Immature natural killer cell (primary cell): ENCODE measurements around the gene ARID1B. TPM values are rescaled to one million over a fixed set of nuclear protein-coding genes. Genes with fewer than 3 reads are reported as not detected.
A peak's percentile ranks its signal among the peaks of the same experiment; 100 is the strongest.

Experiments
- DNase-seq, 3 donors: peaks; one replicate each; pipeline ENCODE4 v3.0.0; 2022; ENCODE audit warnings: mixed read lengths in 1 of 3
- H3K27ac Mint-ChIP-seq, 6 donors: one replicate each; pipeline ENCODE4 v1.8.0; 2020; ENCODE audit warnings: mixed read lengths in 6 of 6, mild to moderate bottlenecking in 5 of 6, inconsistent platforms in 4 of 6, moderate library complexity in 3 of 6
- H3K27me3 Mint-ChIP-seq, 3 donors: one replicate each; pipeline ENCODE4 v1.8.0; 2020 to 2021; ENCODE audit warnings: low read depth in 3 of 3, mild to moderate bottlenecking in 3 of 3, mixed read lengths in 3 of 3, moderate library complexity in 3 of 3, inconsistent platforms in 1 of 3
- H3K36me3 Mint-ChIP-seq, 3 donors: one replicate each; pipeline ENCODE4 v1.8.0; 2020; ENCODE audit warnings: mixed read lengths in 3 of 3, inconsistent platforms in 2 of 3, mild to moderate bottlenecking in 2 of 3
- H3K4me1 Mint-ChIP-seq, 2 donors: one replicate each; pipeline ENCODE4 v1.8.0; 2020; ENCODE audit warnings: inconsistent platforms in 2 of 2, mild to moderate bottlenecking in 2 of 2, mixed read lengths in 2 of 2, moderate library complexity in 1 of 2
- H3K4me3 Mint-ChIP-seq, 5 donors: one replicate each; pipeline ENCODE4 v1.8.0; 2020; ENCODE audit warnings: mild to moderate bottlenecking in 5 of 5, mixed read lengths in 5 of 5, inconsistent platforms in 3 of 5, moderate library complexity in 3 of 5
- H3K9me3 Mint-ChIP-seq, 6 donors: one replicate each; pipeline ENCODE4 v1.8.0; 2020; ENCODE audit warnings: mild to moderate bottlenecking in 6 of 6, mixed read lengths in 6 of 6, inconsistent platforms in 4 of 6, moderate library complexity in 3 of 6
- polyA plus RNA-seq, 3 donors: library from polyadenylated mRNA; unstranded; fragments of 300-500 nt; fragmentation: Illumina TruSeq; gene quantifications; one replicate each; pipeline ENCODE4 v1.2.3, GENCODE V29; 2021

ARID1B gene
- polyA plus RNA-seq, 3 donors from 2014 or later: 7.6 to 18.1 (median 8.7) TPM

DNA sequence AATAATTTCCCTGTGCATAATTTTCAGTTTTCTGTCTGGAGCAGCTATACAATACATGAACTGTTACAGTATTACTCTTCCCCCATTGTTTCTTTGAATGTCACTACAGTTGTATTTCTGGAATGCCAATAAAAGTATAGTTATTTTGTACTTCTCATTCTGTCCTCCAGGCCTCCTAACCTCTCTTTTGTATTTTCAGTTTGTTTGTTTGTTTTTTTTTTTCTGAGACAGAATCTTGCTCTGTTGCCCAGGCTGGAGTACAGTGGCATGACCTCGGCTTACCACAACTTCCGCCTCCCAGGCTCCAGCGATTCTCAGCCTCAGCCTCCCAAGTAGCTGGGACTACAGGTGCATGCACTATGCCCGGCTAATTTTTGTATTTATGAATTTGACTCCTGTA lies 16.8 kb upstream of the ARID1B start:
- peaks cover 0 to 2% (median 0%) of the 10 kb centered on the region in 6 donors for H3K9me3 Mint-ChIP-seq
- H3K27me3 Mint-ChIP-seq: peaks cover 0 to 10% (median 3%) of the 10 kb centered on the region in 3 donors
- no peak for DNase-seq
- no peaks in the 10 kb centered on the region for H3K4me1 Mint-ChIP-seq
- peak overlapping the region in 2 of 6 donors; percentile 14 to 35 for H3K27ac Mint-ChIP-seq
- no peak overlapping the region for H3K4me3 Mint-ChIP-seq
- H3K36me3 Mint-ChIP-seq: peaks cover 0 to 4% (median 0%) of the 10 kb centered on the region in 3 donors

DNA sequence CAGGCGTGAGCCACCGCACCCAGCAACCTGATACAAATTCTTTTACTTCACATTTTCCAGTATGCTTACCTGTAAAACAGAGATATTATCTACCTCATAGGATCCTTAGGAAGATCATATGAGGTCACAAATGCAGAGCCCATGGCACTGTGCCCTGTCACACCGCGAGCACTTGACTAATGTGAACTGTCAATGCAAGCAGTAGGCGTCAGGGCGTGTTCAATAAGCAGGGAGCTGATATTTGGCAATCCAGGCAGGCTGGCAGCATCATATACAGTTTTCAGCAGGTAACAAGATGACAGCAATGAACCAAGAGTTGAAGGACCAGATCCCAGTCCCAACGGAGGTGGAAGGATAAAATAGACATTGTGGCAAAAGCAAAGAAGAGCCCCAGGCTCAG lies 14.6 kb upstream of the ARID1B start:
- H3K4me1 Mint-ChIP-seq: no peaks in the 10 kb centered on the region
- H3K27me3 Mint-ChIP-seq: peaks cover 0 to 7% (median 0%) of the 10 kb centered on the region in 3 donors
- no peak for DNase-seq
- H3K27ac Mint-ChIP-seq: no peak overlapping the region
- no peak overlapping the region for H3K4me3 Mint-ChIP-seq
- peaks cover 0 to 4% (median 0%) of the 10 kb centered on the region in 3 donors for H3K36me3 Mint-ChIP-seq
- H3K9me3 Mint-ChIP-seq: no peaks in the 10 kb centered on the region

DNA sequence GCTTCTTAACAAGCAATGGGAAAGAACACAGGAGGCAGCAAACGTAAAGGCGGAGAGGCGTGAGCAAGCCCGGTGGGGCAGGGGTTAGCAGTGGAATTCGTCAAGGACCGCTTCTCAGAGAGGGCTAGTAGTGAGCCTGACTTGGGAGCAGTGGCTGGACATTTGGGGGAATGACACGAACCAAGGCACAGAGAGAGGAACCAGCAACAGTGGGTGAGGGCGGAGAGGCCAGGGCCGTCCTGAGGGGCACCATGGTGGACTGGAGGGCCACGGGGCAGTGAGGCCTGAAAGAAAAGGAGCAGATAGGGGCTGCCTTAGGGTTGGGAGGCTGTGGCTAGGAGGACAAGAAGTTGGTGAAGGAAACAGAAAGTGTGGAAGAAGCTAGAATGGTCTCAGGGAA lies 12.1 kb upstream of the ARID1B start:
- H3K4me3 Mint-ChIP-seq: no peak overlapping the region
- no peak for DNase-seq

DNA sequence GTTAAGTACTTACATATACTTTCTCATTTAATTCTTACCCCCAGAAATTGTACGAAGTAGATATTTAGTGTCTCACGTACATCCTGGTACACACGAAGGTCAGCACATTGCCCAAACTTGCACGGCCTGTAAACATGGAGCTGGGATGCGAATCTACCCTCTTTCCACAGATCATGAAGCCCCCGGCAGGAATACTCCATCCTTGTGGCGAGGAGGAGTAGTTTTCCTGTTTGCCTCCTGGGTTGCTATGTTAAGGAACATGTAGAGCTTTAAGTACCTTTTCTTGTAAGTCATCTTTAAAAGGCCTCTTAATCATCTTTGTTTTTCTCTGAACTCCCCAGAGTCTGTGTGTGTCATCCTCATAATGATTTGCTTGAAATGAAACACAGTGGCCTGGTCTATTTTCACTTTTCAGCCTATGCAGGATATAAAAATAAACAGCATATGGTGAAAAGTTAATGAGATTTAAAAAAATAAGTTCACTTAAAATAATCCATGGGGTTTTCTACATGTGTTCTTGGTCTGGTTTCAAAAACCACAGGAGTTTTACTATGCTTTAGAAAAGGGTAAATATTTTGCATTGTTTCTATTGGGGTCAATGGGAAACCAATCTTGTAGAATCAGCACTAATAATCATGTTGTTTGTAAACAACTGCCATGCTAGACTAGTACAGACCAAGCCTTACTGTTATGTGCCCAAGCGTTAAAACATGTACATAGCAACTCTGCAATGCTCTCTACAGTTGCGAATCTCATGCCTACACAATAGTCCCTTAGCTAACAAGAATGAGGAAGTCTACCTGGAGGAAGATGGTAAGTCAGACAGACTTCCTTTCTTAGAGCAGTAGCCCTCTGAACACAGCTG lies 9.3 kb upstream of the ARID1B start:
- Mint-ChIP-seq H3K27me3 (peaks cover 2 to 3% (median 2%) of the 10 kb centered on the region in 3 donors), H3K4me3 (no peak overlapping the region), H3K36me3 (peaks cover 0 to 4% (median 0%) of the 10 kb centered on the region in 3 donors), H3K27ac (no peak overlapping the region), H3K4me1 (no peaks in the 10 kb centered on the region), H3K9me3 (no peaks in the 10 kb centered on the region)
- DNase-seq: no peak

More for the DNA sequence above, 12.1 kb upstream of the ARID1B start:
- H3K36me3 Mint-ChIP-seq: peaks cover 0 to 4% (median 0%) of the 10 kb centered on the region in 3 donors
- no peak overlapping the region for H3K27ac Mint-ChIP-seq
- H3K9me3 Mint-ChIP-seq: no peaks in the 10 kb centered on the region
- H3K27me3 Mint-ChIP-seq: peaks cover 0 to 9% (median 0%) of the 10 kb centered on the region in 3 donors
- H3K4me1 Mint-ChIP-seq: no peaks in the 10 kb centered on the region

DNA sequence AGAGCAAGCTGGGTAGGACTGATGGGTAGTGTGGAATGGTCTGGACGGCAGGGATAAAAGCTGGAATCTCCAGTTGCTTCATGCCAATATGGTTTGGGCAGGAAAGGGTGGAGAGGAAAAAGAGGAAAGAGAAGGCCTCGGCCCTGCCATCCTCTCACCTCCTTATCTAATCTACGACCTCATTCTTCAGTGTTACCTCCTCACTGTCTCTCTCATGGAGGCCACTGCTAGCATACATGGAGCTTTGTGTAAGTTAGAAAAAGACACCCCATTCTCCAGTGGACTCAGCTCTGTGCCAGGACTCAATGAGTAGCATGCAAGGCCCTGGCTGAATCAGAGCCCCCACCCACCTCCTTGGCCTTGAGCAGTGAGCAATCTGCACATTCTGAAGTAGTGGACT lies 6.1 kb upstream of the ARID1B start:
- no peaks in the 10 kb centered on the region for H3K36me3 Mint-ChIP-seq
- no peak overlapping the region for H3K4me3 Mint-ChIP-seq
- peaks cover 6 to 9% of the 10 kb centered on the region in 2 donors for H3K4me1 Mint-ChIP-seq

DNA sequence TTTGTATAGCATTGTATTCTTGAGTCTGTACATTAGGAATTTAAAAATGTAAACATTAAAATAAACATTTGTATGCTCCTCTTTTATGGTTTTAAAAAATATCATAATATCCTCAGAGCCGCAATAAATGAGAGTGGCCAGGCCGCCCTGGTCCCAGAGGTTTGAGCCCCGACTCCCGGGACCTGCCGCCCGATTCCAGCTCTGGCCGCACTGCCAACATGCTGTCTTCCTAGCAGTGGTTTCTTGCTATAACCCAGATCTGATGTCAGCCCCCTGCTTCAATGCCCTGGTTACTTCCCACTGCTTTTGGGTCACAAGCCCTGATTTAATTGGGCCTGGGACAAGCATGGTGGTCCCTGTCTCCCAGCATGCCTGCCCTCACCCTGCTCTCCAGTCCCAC lies 5.4 kb upstream of the ARID1B start:
- DNase-seq: no peak
- no peaks in the 10 kb centered on the region for H3K36me3 Mint-ChIP-seq
- H3K4me3 Mint-ChIP-seq: no peak overlapping the region
- H3K4me1 Mint-ChIP-seq: peaks cover 12 to 16% of the 10 kb centered on the region in 2 donors
- H3K9me3 Mint-ChIP-seq: no peaks in the 10 kb centered on the region
- peaks cover 3 to 6% (median 3%) of the 10 kb centered on the region in 3 donors for H3K27me3 Mint-ChIP-seq
- H3K27ac Mint-ChIP-seq: no peak overlapping the region

More for the DNA sequence above, 6.1 kb upstream of the ARID1B start:
- DNase-seq: no peak
- Mint-ChIP-seq H3K27ac (no peak overlapping the region), H3K27me3 (peaks cover 2 to 3% (median 3%) of the 10 kb centered on the region in 3 donors), H3K9me3 (no peaks in the 10 kb centered on the region)

DNA sequence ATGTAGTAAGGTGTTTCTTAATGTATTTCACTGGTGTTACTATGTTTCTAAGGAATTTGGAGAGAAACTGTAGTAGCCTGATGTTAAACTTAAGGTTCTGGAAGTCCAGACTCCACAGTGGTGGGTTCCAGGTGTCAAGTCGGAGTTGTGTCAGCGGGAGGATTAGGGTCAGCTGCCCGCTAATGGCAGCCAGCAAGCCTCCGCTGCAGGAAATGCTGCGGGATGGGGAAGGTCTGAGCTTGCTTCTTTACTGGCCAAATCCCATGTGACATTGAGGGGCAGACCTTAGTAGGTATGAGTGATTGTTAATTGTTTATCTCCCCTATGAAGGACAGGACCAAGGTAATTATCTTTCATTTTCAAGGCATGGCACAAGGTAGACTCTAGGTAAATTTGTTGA lies 3.7 kb upstream of the ARID1B start:
- no peak overlapping the region for H3K4me3 Mint-ChIP-seq
- H3K4me1 Mint-ChIP-seq: peaks cover 14 to 19% of the 10 kb centered on the region in 2 donors
- H3K36me3 Mint-ChIP-seq: no peaks in the 10 kb centered on the region
- H3K9me3 Mint-ChIP-seq: no peaks in the 10 kb centered on the region
- H3K27ac Mint-ChIP-seq: no peak overlapping the region
- no peak for DNase-seq
- peaks cover 5 to 15% (median 6%) of the 10 kb centered on the region in 3 donors for H3K27me3 Mint-ChIP-seq

DNA sequence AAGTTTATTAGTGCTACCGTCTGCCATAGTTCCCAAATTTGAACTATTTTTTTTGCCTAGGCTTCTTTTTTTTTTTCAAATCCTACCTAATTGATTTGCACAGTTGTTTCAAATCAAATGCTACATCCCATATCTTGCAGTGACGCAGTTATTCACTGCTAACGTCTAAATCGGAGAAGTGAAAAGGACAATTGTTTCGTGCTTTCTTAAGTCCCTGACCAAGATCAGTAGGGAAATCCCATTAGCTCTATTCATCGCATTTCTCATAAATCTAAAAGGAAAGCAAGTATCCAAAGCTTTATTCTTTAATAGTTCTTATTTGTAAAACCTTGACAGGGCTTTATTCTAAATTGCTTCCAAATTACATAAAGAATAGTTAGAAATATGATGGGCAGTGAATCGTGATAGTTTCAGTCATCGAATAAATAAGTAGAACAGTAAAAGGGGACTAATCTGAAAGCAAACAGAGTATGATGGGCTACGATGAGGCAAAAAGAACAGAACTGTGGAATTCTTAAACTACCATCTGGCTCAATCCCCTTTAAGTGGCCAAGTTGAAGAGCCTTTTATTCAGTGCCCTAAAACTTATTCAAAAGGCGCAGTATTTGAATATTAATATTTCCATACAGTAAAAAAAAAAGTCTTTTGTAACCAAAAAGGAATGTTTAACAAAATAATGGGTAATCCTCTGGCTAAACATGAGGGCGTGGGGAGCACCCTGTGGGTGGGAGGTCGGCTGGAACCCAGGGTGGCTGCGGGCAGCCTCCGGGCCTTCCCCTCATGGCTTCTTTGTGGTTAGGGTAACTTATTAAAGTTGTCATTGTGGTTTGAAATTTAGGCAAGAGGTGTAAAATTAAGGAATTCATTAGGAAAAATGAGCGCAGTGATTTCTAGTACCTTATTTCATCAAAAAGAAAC lies 3.0 kb upstream of the ARID1B start:
- H3K4me1 Mint-ChIP-seq: peaks cover 14 to 19% of the 10 kb centered on the region in 2 donors

DNA sequence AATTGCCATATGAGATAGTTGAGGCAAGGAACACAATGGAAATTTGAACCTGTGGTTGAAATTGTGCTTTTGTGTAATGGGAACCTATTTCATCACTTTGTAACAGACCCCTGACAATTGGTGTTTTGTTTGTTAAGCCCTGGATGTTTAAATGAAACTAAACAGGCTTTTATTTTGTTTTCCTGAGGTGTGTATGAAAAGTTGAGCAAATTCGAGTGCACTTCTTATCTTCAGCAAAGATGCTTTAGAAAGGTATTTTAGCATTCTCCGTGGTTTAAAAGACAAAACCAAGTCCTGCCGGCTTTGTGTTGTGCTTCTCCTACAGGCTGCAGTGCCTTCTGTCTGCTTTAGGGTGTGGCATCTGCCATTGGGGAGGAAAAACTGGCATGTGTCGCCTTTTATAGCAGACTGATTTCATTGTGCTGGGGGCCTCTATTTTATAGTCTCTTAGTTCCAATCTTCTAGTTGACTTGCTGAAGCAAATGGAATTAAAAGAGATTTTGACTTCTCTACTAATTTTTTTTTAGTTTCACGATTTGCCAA lies 2.2 kb upstream of the ARID1B start:
- no peak for DNase-seq
- H3K4me3 Mint-ChIP-seq: no peak overlapping the region
- H3K27ac Mint-ChIP-seq: peak overlapping the region in 2 of 6 donors; percentile 14 to 16

More for the DNA sequence above, 3.0 kb upstream of the ARID1B start:
- Mint-ChIP-seq H3K27me3 (peaks cover 5 to 15% (median 6%) of the 10 kb centered on the region in 3 donors), H3K4me3 (no peak overlapping the region), H3K36me3 (no peaks in the 10 kb centered on the region), H3K27ac (no peak overlapping the region), H3K9me3 (no peaks in the 10 kb centered on the region)
- no peak for DNase-seq

DNA sequence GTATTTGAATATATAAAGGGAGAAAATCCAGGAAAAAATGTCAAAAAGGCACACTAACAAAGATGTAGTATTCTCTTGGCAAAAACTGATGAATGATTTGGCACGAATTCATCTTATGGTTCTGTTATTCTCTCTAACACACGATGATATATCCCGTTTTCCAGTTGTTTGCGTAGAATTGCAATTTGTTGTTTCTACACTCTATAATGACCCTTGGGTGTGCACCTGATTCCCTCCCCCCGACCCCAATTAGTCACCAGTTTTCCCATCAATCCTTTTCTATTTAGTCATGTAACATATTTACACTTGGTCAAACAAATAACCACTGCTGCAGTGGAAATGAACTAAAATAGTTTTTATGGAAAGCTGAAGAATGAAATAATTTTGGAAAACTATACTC lies 1.5 kb upstream of the ARID1B start:
- Mint-ChIP-seq H3K27ac (peak overlapping the region in 3 of 6 donors; percentile 34 to 74 (median 34)), H3K36me3 (no peaks in the 10 kb centered on the region)

More for the DNA sequence above, 2.2 kb upstream of the ARID1B start:
- Mint-ChIP-seq H3K27me3 (peaks cover 5 to 15% (median 6%) of the 10 kb centered on the region in 3 donors), H3K36me3 (no peaks in the 10 kb centered on the region), H3K4me1 (peaks cover 15 to 22% of the 10 kb centered on the region in 2 donors), H3K9me3 (no peaks in the 10 kb centered on the region)

DNA sequence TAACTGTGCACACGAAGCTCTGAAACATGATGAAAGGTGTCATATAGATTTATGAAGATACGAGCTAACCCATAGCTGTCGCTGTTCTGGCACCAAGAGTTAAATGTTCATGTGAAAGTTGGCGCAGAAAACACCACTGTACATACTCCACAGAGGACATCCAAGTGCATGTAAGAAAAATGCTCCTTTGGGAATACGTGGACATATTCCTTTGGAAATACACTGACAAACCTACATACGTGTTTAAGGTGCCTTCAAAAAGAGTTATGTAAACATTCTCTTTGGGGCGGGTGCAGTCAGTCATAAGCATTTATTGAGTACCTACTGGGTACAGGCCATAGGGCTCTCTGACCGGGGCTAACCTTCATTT lies 723 bp upstream of the ARID1B start:
- DNase-seq: peak; percentile 18 to 33 (median 27)
- H3K4me1 Mint-ChIP-seq: peaks cover 30 to 37% of the 10 kb centered on the region in 2 donors

More for the DNA sequence above, 1.5 kb upstream of the ARID1B start:
- peaks cover 5 to 18% (median 6%) of the 10 kb centered on the region in 3 donors for H3K27me3 Mint-ChIP-seq
- no peaks in the 10 kb centered on the region for H3K9me3 Mint-ChIP-seq
- DNase-seq: no peak
- H3K4me3 Mint-ChIP-seq: peak overlapping the region in 2 of 5 donors; percentile 46 to 96
- peaks cover 23 to 29% of the 10 kb centered on the region in 2 donors for H3K4me1 Mint-ChIP-seq

DNA sequence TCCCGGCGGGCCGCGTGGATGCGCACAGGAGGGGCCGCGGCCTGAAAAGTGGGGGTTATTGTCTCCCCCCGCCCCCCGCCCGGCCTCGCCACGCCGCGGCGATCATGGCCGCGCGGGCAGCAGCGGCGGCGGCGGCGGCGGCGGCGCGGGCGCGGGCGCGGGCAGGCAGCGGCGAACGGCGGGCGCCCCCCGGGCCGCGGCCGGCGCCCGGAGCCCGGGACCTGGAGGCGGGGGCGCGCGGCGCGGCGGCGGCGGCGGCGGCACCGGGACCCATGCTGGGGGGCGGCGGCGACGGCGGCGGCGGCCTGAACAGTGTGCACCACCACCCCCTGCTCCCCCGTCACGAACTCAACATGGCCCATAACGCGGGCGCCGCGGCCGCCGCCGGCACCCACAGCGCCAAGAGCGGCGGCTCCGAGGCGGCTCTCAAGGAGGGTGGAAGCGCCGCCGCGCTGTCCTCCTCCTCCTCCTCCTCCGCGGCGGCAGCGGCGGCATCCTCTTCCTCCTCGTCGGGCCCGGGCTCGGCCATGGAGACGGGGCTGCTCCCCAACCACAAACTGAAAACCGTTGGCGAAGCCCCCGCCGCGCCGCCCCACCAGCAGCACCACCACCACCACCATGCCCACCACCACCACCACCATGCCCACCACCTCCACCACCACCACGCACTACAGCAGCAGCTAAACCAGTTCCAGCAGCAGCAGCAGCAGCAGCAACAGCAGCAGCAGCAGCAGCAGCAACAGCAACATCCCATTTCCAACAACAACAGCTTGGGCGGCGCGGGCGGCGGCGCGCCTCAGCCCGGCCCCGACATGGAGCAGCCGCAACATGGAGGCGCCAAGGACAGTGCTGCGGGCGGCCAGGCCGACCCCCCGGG lies 637 bp downstream of the ARID1B start:
- DNase-seq: peak; percentile 64 to 75 (median 74)
- peak overlapping the region; percentile 88 to 98 (median 94) for H3K27ac Mint-ChIP-seq
- H3K4me1 Mint-ChIP-seq: peaks cover 41 to 50% of the 10 kb centered on the region in 2 donors

More for the DNA sequence above, 723 bp upstream of the ARID1B start:
- peak overlapping the region; percentile 83 to 96 (median 95) for H3K4me3 Mint-ChIP-seq
- H3K9me3 Mint-ChIP-seq: no peaks in the 10 kb centered on the region
- H3K27me3 Mint-ChIP-seq: peaks cover 5 to 16% (median 6%) of the 10 kb centered on the region in 3 donors
- H3K36me3 Mint-ChIP-seq: no peaks in the 10 kb centered on the region
- H3K27ac Mint-ChIP-seq: peak overlapping the region; percentile 91 to 99 (median 96)

More for the DNA sequence above, 637 bp downstream of the ARID1B start:
- Mint-ChIP-seq H3K4me3 (peak overlapping the region; percentile 87 to 98 (median 96)), H3K9me3 (no peaks in the 10 kb centered on the region), H3K27me3 (peaks cover 6 to 20% (median 9%) of the 10 kb centered on the region in 3 donors), H3K36me3 (no peaks in the 10 kb centered on the region)
